ENCODE data around the gene RIOK2. TPM values are rescaled to one million over a fixed set of nuclear protein-coding genes. Genes with fewer than 3 reads are reported as not detected.

RIOK2 gene
- total RNA-seq, 1 donor from 2014 or later: 21.1 TPM

GRCh38 chr5:97224112-97224750 is 41.2 kb upstream of the RIOK2 start:
- no peak for DNase-seq
- Histone ChIP-seq H3K9me3 (replicated peaks) (no peaks in the 10 kb centered on the region), H3K36me3 (no peaks in the 10 kb centered on the region), H3K27ac (replicated peaks) (no peak overlapping the region), H3K4me1 (no peaks in the 10 kb centered on the region), H3K4me3 (no peak overlapping the region), H3K27me3 (ENCODE audit: low read depth) (no peaks in the 10 kb centered on the region)
- intact Hi-C loops (cut with micrococcal nuclease): no loop called here
- no peak for TF ChIP-seq CTCF (IDR thresholded peaks at IDR 0.05; ENCODE audit: borderline replicate concordance)

- intact Hi-C loops (cut with micrococcal nuclease): no loop called here
These were observed 40.5 kb upstream of the RIOK2 start for GRCh38 chr5:97223596-97223995.

GRCh38 chr5:97209343-97209742 is 26.3 kb upstream of the RIOK2 start:
- DNase-seq: no peak
- Histone ChIP-seq H3K4me1 (no peaks in the 10 kb centered on the region), H3K27ac (replicated peaks) (no peak overlapping the region), H3K27me3 (ENCODE audit: low read depth) (no peaks in the 10 kb centered on the region), H3K4me3 (no peak overlapping the region), H3K36me3 (peaks cover 3% of the 10 kb centered on the region), H3K9me3 (replicated peaks) (peaks cover 41% of the 10 kb centered on the region)
- no peak for TF ChIP-seq CTCF (IDR thresholded peaks at IDR 0.05; ENCODE audit: borderline replicate concordance)
- intact Hi-C loops (cut with micrococcal nuclease): no loop called here

More at GRCh38 chr5:97223596-97223995, 40.5 kb upstream of the RIOK2 start:
- Histone ChIP-seq H3K36me3 (no peaks in the 10 kb centered on the region), H3K27ac (replicated peaks) (no peak overlapping the region), H3K4me3 (no peak overlapping the region), H3K9me3 (replicated peaks) (no peaks in the 10 kb centered on the region), H3K4me1 (no peaks in the 10 kb centered on the region), H3K27me3 (ENCODE audit: low read depth) (no peaks in the 10 kb centered on the region)
- no peak for DNase-seq
- no peak for TF ChIP-seq CTCF (IDR thresholded peaks at IDR 0.05; ENCODE audit: borderline replicate concordance)

GRCh38 chr5:97208714-97209113 is 25.7 kb upstream of the RIOK2 start:
- Histone ChIP-seq H3K27ac (replicated peaks) (no peak overlapping the region), H3K9me3 (replicated peaks) (peaks cover 35% of the 10 kb centered on the region), H3K36me3 (no peaks in the 10 kb centered on the region), H3K27me3 (ENCODE audit: low read depth) (no peaks in the 10 kb centered on the region), H3K4me1 (no peaks in the 10 kb centered on the region), H3K4me3 (no peak overlapping the region)
- intact Hi-C loops (cut with micrococcal nuclease): no loop called here
- DNase-seq: no peak
- no peak for TF ChIP-seq CTCF (IDR thresholded peaks at IDR 0.05; ENCODE audit: borderline replicate concordance)

GRCh38 chr5:97208184-97208713 is 25.2 kb upstream of the RIOK2 start:
- no peak overlapping the region for H3K4me3 ChIP-seq

More at GRCh38 chr5:97208184-97208713, 25.2 kb upstream of the RIOK2 start:
- Histone ChIP-seq H3K4me1 (no peaks in the 10 kb centered on the region), H3K27ac (replicated peaks) (no peak overlapping the region), H3K36me3 (no peaks in the 10 kb centered on the region), H3K27me3 (ENCODE audit: low read depth) (no peaks in the 10 kb centered on the region), H3K9me3 (replicated peaks) (peaks cover 30% of the 10 kb centered on the region)
- intact Hi-C loops (cut with micrococcal nuclease): no loop called here
- no peak for TF ChIP-seq CTCF (IDR thresholded peaks at IDR 0.05; ENCODE audit: borderline replicate concordance)
- no peak for DNase-seq

Data from left ventricle myocardium inferior (tissue), 1 donor.